Epithelial cell of esophagus (primary cell): ENCODE data around the gene TCF25.

ENCODE experiments used
- DNase-seq: peaks from one replicate; pipeline ENCODE4 v3.0.0; 2010; ENCODE audit warnings: low read depth
- H3K4me3 ChIP-seq: 2 replicates; pipeline ENCODE4 v1.5.1; 2011; ENCODE audit warnings: mild to moderate bottlenecking, low read length, control low read depth
- TF ChIP-seq, protein P1 (sequence below): IDR thresholded peaks from 2 replicates; pipeline ENCODE4 v1.5.1; 2011; ENCODE audit warnings: low read depth, mild to moderate bottlenecking, low read length, control low read depth, inconsistent platforms; ENCODE audit not compliant: insufficient read depth; ENCODE audit errors: missing control alignments

Gene TCF25

DNA sequence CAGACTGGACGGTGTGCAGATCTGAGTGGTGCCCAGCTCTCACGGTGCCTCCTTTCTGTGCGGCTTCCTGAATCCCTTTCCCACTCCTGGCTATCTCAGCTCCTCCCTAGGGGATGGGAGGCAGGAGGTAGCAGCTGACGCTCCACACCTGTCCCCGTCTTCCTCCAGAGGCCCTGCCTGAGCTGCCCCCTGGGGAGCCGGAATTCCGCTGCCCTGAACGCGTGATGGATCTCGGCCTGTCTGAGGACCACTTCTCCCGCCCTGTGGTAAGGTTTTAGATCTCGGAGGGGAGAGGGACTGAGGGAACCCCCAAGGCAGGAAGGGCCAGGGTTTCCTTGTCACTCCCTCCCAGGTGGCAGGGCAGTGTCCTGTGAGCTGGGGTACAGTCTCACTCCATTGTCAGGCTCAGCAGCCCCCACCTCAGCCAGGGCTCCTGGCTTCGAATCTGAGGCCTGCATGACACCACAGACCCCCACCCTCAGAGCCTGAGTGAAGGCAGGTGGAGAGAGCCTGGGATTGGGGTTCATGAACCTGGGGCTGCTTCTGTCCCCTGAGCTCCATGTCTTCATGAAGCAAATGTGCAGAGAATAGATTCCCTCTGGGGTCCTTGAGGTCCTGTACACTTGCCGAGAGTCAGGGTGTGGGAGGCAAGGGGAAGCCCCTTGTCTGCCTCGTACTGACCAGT is 81.8 kb downstream of the TCF25 start:
- H3K4me3 ChIP-seq = no peak overlapping the region
- TF ChIP-seq, protein P1, sequence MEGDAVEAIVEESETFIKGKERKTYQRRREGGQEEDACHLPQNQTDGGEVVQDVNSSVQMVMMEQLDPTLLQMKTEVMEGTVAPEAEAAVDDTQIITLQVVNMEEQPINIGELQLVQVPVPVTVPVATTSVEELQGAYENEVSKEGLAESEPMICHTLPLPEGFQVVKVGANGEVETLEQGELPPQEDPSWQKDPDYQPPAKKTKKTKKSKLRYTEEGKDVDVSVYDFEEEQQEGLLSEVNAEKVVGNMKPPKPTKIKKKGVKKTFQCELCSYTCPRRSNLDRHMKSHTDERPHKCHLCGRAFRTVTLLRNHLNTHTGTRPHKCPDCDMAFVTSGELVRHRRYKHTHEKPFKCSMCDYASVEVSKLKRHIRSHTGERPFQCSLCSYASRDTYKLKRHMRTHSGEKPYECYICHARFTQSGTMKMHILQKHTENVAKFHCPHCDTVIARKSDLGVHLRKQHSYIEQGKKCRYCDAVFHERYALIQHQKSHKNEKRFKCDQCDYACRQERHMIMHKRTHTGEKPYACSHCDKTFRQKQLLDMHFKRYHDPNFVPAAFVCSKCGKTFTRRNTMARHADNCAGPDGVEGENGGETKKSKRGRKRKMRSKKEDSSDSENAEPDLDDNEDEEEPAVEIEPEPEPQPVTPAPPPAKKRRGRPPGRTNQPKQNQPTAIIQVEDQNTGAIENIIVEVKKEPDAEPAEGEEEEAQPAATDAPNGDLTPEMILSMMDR = no peak
- no peak for DNase-seq

DNA sequence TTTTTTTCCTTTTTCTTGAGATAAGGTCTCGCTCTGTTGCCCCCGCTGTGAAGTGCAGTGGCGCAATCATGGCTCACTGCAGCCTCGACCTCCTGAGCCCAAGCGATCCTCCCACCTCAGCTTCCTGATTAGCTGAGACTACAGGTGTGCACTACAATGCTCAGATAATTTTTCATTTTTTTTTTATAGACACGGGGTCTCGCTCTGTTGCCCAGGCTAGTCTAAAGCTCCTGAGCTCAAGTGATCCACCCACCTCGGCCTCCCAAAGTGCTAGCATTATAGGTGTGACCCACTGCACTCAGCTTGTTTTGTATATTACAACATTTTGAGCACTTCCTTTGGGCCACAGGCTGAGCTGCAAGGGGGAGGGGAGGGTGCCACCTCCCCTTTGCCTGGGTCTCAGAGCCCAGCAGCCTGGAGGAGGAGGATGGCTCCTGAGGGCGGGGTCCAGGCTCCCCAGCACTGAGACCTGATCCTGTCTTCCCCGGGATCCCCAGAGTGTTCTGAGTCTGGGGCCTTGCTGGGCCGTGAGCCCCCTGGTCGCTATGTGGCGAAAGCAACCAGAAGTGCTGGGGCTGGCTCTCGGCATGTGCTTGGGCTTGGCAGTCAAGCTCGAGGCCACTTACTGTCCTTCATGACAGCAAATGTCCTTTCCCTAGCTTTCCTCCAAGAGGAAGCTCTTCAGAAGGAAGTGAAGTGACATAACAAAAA is 83.3 kb downstream of the TCF25 start:
- no peak overlapping the region for H3K4me3 ChIP-seq
- TF ChIP-seq, protein P1 = no peak
- DNase-seq = no peak

DNA sequence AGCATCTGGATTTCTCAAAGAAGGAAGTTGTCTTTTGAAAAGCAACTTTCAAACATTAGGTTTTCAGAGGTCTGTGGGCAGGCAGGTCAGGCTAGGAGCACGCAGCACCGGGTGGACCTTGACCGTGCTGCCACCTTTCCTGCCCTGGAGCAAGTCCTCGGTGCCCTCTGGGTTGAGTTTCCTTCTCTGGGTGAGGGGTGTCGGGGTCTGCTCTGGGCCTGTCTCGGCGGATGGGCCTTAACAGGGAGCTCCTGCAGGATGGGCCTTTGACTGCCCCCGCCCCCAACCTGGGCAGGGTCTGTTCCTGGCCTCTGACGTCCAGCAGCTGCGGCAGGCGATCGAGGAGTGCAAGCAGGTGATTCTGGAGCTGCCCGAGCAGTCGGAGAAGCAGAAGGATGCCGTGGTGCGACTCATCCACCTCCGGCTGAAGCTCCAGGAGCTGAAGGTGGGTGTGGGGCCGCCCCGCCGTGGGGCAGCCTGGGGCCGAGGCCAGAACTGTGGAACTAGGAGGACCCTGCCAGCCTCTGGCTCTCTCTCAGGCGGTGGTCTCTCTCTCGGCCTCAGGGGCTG is 83.9 kb downstream of the TCF25 start:
- DNase-seq = no peak
- no peak overlapping the region for H3K4me3 ChIP-seq
- TF ChIP-seq, protein P1 = no peak

DNA sequence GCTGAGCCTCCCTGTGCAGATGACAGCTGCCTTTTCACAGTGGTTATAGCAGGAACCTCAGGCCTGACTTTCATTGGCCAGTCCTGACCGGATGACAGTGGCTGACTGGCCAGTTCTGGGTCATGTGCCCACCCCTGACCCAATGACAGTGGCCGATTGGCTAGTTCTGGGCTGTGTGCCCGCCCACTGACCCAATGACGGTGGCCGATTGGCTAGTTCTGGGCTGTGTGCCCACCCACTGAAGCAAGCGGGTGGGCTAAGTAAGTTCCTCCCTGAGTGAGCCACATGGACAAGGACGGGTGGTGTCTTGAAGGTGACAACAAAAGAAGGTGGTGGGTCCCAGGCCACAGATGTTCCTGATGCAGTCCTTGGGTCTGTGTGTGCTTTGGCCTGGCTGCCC is 84.7 kb downstream of the TCF25 start:
- TF ChIP-seq, protein P1 = no peak
- peak; percentile 17 for DNase-seq
- H3K4me3 ChIP-seq = no peak overlapping the region

DNA sequence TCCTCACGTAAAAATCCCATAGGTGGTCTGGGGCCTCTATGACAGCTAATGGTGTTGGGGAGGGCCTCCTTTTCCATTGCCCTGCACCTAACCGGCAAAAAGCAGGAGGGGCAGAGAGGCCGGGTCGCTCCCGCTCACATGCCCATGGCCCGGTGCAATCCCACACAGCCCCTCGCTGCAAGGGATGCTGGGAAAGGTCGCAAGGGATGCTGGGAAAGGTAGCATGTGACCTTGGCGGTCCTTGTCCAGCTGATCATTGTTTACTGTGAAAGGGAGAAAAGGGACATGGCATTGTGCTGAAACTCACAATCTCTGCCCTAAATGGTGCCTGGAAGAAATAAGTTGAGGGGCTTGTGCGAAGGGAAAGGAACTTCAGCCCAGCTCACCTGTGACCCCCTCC is 85.2 kb downstream of the TCF25 start:
- H3K4me3 ChIP-seq = no peak overlapping the region
- DNase-seq = no peak
- TF ChIP-seq, protein P1 = no peak

DNA sequence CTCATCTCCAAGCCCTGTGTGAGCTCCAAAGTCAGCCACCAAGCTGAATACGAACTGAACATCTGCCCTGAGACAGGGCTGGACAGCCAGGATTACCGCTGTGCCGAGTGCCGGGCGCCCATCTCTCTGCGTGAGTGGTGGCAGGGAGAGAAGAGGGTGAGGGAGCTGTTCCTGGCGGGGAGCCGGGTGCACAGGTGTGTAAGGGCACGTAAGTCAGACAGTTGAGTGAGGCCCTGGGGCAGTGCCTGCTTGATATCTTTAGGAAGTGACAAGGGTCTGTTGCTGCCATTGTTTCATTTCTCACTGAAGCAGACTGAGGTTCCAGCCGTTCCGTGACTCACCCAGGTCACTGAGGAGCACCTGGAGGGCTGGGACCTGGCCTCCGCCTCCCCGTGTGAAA is 87.6 kb downstream of the TCF25 start:
- no peak for DNase-seq
- TF ChIP-seq, protein P1 = no peak
- no peak overlapping the region for H3K4me3 ChIP-seq
